OCI-LY1 (cell line): ENCODE measurements around the gene PCGF5.

Source experiments
- H2AFZ ChIP-seq: fragments of 200-600 bp; sonication (generic), shearing (Covaris generic); 2 replicates; pipeline ENCODE4 v1.6.0; 2014; ENCODE audit warnings: antibody characterized with exemption, mild to moderate bottlenecking, low read length
- H3F3A ChIP-seq: fragments of 200-600 bp; sonication (generic), shearing (Covaris generic); 2 replicates; pipeline ENCODE4 v1.6.0; 2014; ENCODE audit warnings: mild to moderate bottlenecking, antibody characterized with exemption, low read length, moderate library complexity; ENCODE audit not compliant: insufficient read depth
- H3K27ac ChIP-seq: fragments of 200-600 bp; sonication (generic); 2 replicates; pipeline ENCODE4 v1.5.1; 2014; ENCODE audit warnings: low read length, mixed run types, mild to moderate bottlenecking, low read depth; ENCODE audit not compliant: poor library complexity, severe bottlenecking
- H3K27me3 ChIP-seq: fragments of 200-600 bp; sonication (generic); 2 replicates; pipeline ENCODE4 v1.6.0; 2014; ENCODE audit warnings: antibody characterized with exemption, mild to moderate bottlenecking, low read length, moderate library complexity; ENCODE audit not compliant: insufficient read depth
- H3K36me3 ChIP-seq: fragments of 200-600 bp; sonication (generic); 2 replicates; pipeline ENCODE4 v1.6.1; 2014; ENCODE audit warnings: mild to moderate bottlenecking, antibody characterized with exemption, low read length, moderate library complexity, mixed read lengths; ENCODE audit not compliant: insufficient read depth
- H3K4me1 ChIP-seq: fragments of 200-600 bp; sonication (generic); 2 replicates; pipeline ENCODE4 v1.5.1; 2014; ENCODE audit warnings: mild to moderate bottlenecking, low read length, moderate library complexity; ENCODE audit not compliant: insufficient read depth, severe bottlenecking
- H3K4me2 ChIP-seq: fragments of 200-600 bp; sonication (generic), shearing (Covaris generic); 2 replicates; pipeline ENCODE4 v1.6.1; 2014; ENCODE audit warnings: low read length
- H3K4me3 ChIP-seq: fragments of 200-600 bp; sonication (generic); 2 replicates; pipeline ENCODE4 v1.5.1; 2014; ENCODE audit warnings: low read length, low read depth, mild to moderate bottlenecking, mixed read lengths; ENCODE audit not compliant: poor library complexity, severe bottlenecking
- H3K79me2 ChIP-seq: fragments of 200-600 bp; shearing (Covaris generic); 2 replicates; pipeline ENCODE4 v1.6.1; 2016; ENCODE audit warnings: mixed run types, low read length, mixed read lengths; ENCODE audit not compliant: insufficient read depth
- H3K9ac ChIP-seq: fragments of 200-600 bp; sonication (generic), shearing (Covaris generic); 2 replicates; pipeline ENCODE4 v1.6.1; 2014; ENCODE audit warnings: mild to moderate bottlenecking, low read length, mixed read lengths
- H3K9me2 ChIP-seq: fragments of 200-600 bp; sonication (generic), shearing (Covaris generic); 2 replicates; pipeline ENCODE4 v1.6.1; 2014; ENCODE audit warnings: low read depth, mild to moderate bottlenecking, low read length, mixed read lengths
- H3K9me3 ChIP-seq: fragments of 200-600 bp; shearing (Covaris generic); 2 replicates; pipeline ENCODE4 v1.6.1; 2014; ENCODE audit warnings: low read length, mixed read lengths
- H4K20me1 ChIP-seq: fragments of 200-600 bp; sonication (generic), shearing (Covaris generic); 2 replicates; pipeline ENCODE4 v1.6.0; 2016; ENCODE audit warnings: mild to moderate bottlenecking, low read length; ENCODE audit not compliant: insufficient read depth
- CTCF ChIP-seq: fragments of 200-600 bp; sonication (generic), shearing (Covaris generic); IDR thresholded peaks from 2 replicates; pipeline ENCODE4 v1.5.1; 2017; ENCODE audit warnings: mild to moderate bottlenecking, antibody characterized with exemption, low read length, moderate library complexity, mixed read lengths
- EZH2 ChIP-seq: fragments of 200-600 bp; sonication (generic), shearing (Covaris generic); IDR thresholded peaks from 2 replicates; pipeline ENCODE4 v1.8.0; 2017; ENCODE audit warnings: borderline replicate concordance, mixed run types, mild to moderate bottlenecking, antibody characterized with exemption, low read length, moderate library complexity, mixed read lengths

Gene PCGF5

GRCh38 chr10:91190388-91190870 is 30.0 kb upstream of the PCGF5 start:
- TF ChIP-seq EZH2 = no peak
- no peak for TF ChIP-seq CTCF
- H3F3A ChIP-seq = no peaks in the 10 kb centered on the region
- no peaks in the 10 kb centered on the region for H3K9me2 ChIP-seq
- H3K9me3 ChIP-seq = no peaks in the 10 kb centered on the region
- peaks cover 38% of the 10 kb centered on the region for H3K79me2 ChIP-seq
- no peaks in the 10 kb centered on the region; the same call in 1 of the 2 replicates for H3K36me3 ChIP-seq
- H4K20me1 ChIP-seq = no peaks in the 10 kb centered on the region
- H3K4me1 ChIP-seq = peaks cover 47% of the 10 kb centered on the region
- peak overlapping the region; percentile 82 for H3K27ac ChIP-seq
- H3K27me3 ChIP-seq = no peaks in the 10 kb centered on the region
- no peak overlapping the region for H2AFZ ChIP-seq
- H3K4me2 ChIP-seq = peak overlapping the region; percentile 16
- H3K4me3 ChIP-seq = no peak overlapping the region
- H3K9ac ChIP-seq = no peak overlapping the region

- Histone ChIP-seq H3K4me1 (peaks cover 53% of the 10 kb centered on the region), H3K27me3 (no peaks in the 10 kb centered on the region), H3K9ac (peak overlapping the region; percentile 40; the same call in 1 of the 2 replicates), H3K36me3 (no peaks in the 10 kb centered on the region; the same call in 1 of the 2 replicates), H3K9me3 (no peaks in the 10 kb centered on the region), H3K27ac (peak overlapping the region; percentile 82), H3K9me2 (no peaks in the 10 kb centered on the region), H3F3A (no peaks in the 10 kb centered on the region), H3K4me3 (no peak overlapping the region), H4K20me1 (no peaks in the 10 kb centered on the region), H3K4me2 (peak overlapping the region; percentile 34), H3K79me2 (peaks cover 37% of the 10 kb centered on the region), H2AFZ (no peak overlapping the region)
- TF ChIP-seq CTCF (no peak), EZH2 (no peak)
These were observed 29.4 kb upstream of the PCGF5 start for GRCh38 chr10:91190876-91191583.

- Histone ChIP-seq H3K9me2 (no peaks in the 10 kb centered on the region), H3K27ac (peak overlapping the region; percentile 82), H3K9me3 (no peaks in the 10 kb centered on the region), H3K36me3 (no peaks in the 10 kb centered on the region; the same call in 1 of the 2 replicates), H3F3A (no peaks in the 10 kb centered on the region), H3K4me1 (peaks cover 59% of the 10 kb centered on the region), H2AFZ (no peak overlapping the region), H3K79me2 (peaks cover 37% of the 10 kb centered on the region), H3K9ac (peak overlapping the region; percentile 47), H3K4me2 (peak overlapping the region; percentile 34; the same call in 1 of the 2 replicates), H3K4me3 (no peak overlapping the region), H4K20me1 (no peaks in the 10 kb centered on the region), H3K27me3 (no peaks in the 10 kb centered on the region)
- TF ChIP-seq EZH2 (no peak), CTCF (no peak)
These were observed 28.9 kb upstream of the PCGF5 start for GRCh38 chr10:91191584-91191919.
